ENCODE data around the gene P2RX3. TPM values are rescaled to one million over a fixed set of nuclear protein-coding genes. Genes with fewer than 3 reads are reported as not detected.
A peak's percentile ranks its signal among the peaks of the same experiment; 100 is the strongest.

Gene P2RX3
- total RNA-seq, 2 donors from 2014 or later, result not detected

DNA sequence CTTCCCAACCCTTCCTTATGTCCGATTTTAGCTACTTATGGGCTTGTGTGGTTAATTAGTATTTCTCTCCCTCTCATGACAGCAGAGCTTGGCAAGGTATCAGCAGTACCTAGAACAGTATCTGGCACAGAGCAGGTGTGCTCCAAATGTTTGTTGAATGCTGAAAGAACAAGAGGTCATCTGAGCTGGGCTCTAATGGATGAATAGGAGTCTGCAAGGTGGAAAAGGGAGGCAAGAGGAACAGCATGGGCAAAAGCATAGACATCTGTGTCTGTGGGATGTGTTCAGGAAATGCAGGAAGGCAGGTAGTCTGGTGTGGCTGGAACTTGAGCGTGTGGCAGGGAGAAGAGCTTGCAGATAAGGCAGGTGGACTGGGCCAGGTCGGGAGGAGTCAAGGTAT, 23.8 kb downstream of the P2RX3 start:
- no peak for DNase-seq
- TF ChIP-seq, protein P1, sequence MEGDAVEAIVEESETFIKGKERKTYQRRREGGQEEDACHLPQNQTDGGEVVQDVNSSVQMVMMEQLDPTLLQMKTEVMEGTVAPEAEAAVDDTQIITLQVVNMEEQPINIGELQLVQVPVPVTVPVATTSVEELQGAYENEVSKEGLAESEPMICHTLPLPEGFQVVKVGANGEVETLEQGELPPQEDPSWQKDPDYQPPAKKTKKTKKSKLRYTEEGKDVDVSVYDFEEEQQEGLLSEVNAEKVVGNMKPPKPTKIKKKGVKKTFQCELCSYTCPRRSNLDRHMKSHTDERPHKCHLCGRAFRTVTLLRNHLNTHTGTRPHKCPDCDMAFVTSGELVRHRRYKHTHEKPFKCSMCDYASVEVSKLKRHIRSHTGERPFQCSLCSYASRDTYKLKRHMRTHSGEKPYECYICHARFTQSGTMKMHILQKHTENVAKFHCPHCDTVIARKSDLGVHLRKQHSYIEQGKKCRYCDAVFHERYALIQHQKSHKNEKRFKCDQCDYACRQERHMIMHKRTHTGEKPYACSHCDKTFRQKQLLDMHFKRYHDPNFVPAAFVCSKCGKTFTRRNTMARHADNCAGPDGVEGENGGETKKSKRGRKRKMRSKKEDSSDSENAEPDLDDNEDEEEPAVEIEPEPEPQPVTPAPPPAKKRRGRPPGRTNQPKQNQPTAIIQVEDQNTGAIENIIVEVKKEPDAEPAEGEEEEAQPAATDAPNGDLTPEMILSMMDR (conservative IDR thresholded peaks at IDR 0.05), result no peak
- Mint-ChIP-seq H3K4me3 (no peak overlapping the region), H3K9me3 (no peaks in the 10 kb centered on the region), H3K27ac (no peak overlapping the region), H3K27me3 (ENCODE audit: insufficient read depth) (peaks cover 33% of the 10 kb centered on the region), H3K4me1 (peaks cover 43% of the 10 kb centered on the region), H3K36me3 (ENCODE audit: low read depth) (no peaks in the 10 kb centered on the region)
- H3K27me3 ChIP-seq (ENCODE audit: control insufficient read depth, insufficient read depth, low read length, poor library complexity, severe bottlenecking), result peaks cover 31% of the 10 kb centered on the region
- no peaks in the 10 kb centered on the region for H3K9me3 ChIP-seq (ENCODE audit: control insufficient read depth, low read length)
- 83% methylated on average over 3 of the region's 3 CpGs; no CpG with 5 or more reads in 1 of the 2 experiments for WGBS, 2 experiments (ENCODE audit: insufficient coverage in 1 of 2, insufficient read length in 1 of 2)
- no peaks in the 10 kb centered on the region for H3K36me3 ChIP-seq (ENCODE audit: control insufficient read depth, insufficient read depth, low read length)
- H3K4me1 ChIP-seq (ENCODE audit: control insufficient read depth, insufficient read depth, low read length), result peaks cover 17% of the 10 kb centered on the region
- no peak overlapping the region for H3K27ac ChIP-seq (ENCODE audit: low read depth, low read length)
- H3K9ac ChIP-seq (ENCODE audit: extremely low read depth, low read length, poor library complexity, severe bottlenecking), result no peak overlapping the region
- H3K4me3 ChIP-seq (ENCODE audit: low read length), result no peak overlapping the region

DNA sequence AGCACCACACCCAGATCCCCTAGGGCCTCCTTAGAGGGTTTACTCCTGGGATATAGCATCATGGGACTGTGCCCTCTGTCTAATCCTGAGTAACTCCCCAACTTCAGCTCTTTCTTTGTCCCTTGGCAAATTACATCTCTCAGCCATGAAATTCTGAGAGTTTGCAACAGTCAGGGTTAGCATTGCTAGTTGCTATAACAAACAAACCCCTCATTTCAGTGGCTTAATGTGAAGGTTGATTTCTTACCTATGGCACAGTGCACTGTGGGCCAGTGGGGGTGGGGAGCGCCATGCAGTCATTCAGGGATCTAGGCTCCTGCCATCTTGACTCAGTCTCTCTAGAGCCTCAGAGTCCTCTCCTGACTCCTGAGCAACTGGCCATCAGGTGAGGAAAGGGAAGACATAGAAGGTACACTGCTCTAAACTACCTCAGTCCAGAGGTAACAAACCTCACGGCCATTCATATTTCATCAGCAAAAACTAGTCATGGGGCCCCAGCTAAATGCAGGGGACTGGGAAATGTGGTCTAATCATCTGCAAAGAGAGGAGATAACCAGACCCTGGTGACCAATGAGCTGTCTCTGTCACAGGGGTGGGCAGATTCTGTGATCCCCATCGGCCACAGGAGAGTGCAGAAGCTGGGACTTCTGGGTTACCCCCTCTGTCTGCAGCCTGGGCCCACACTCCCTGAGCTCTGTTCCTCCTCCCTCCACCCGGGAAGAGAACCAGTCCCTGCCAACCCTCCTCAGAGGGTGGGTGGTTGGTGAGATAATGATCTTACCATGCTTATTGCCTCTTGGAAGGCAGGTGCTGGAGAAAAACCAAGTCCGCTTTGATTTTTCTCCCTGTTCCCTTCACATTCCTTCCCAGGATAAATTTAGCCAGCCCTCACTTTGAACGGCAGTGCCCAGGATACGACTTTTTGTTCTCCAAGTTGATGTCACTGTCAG, 25.3 kb downstream of the P2RX3 start:
- 83 to 95% methylated on average over 4 to 7 of the region's 7 CpGs for WGBS, 2 experiments (ENCODE audit: insufficient coverage in 1 of 2, insufficient read length in 1 of 2)
- Mint-ChIP-seq H3K4me1 (peaks cover 39% of the 10 kb centered on the region), H3K27ac (no peak overlapping the region), H3K27me3 (ENCODE audit: insufficient read depth) (peaks cover 44% of the 10 kb centered on the region), H3K4me3 (no peak overlapping the region), H3K36me3 (ENCODE audit: low read depth) (no peaks in the 10 kb centered on the region), H3K9me3 (no peaks in the 10 kb centered on the region)
- Histone ChIP-seq H3K9me3 (ENCODE audit: control insufficient read depth, low read length) (no peaks in the 10 kb centered on the region), H3K4me3 (ENCODE audit: low read length) (no peak overlapping the region), H3K27ac (ENCODE audit: low read depth, low read length) (no peak overlapping the region), H3K27me3 (ENCODE audit: control insufficient read depth, insufficient read depth, low read length, poor library complexity, severe bottlenecking) (peaks cover 46% of the 10 kb centered on the region), H3K36me3 (ENCODE audit: control insufficient read depth, insufficient read depth, low read length) (no peaks in the 10 kb centered on the region), H3K4me1 (ENCODE audit: control insufficient read depth, insufficient read depth, low read length) (peaks cover 17% of the 10 kb centered on the region), H3K9ac (ENCODE audit: extremely low read depth, low read length, poor library complexity, severe bottlenecking) (no peak overlapping the region)
- TF ChIP-seq, protein P1 (conservative IDR thresholded peaks at IDR 0.05), result no peak
- DNase-seq, result no peak

DNA sequence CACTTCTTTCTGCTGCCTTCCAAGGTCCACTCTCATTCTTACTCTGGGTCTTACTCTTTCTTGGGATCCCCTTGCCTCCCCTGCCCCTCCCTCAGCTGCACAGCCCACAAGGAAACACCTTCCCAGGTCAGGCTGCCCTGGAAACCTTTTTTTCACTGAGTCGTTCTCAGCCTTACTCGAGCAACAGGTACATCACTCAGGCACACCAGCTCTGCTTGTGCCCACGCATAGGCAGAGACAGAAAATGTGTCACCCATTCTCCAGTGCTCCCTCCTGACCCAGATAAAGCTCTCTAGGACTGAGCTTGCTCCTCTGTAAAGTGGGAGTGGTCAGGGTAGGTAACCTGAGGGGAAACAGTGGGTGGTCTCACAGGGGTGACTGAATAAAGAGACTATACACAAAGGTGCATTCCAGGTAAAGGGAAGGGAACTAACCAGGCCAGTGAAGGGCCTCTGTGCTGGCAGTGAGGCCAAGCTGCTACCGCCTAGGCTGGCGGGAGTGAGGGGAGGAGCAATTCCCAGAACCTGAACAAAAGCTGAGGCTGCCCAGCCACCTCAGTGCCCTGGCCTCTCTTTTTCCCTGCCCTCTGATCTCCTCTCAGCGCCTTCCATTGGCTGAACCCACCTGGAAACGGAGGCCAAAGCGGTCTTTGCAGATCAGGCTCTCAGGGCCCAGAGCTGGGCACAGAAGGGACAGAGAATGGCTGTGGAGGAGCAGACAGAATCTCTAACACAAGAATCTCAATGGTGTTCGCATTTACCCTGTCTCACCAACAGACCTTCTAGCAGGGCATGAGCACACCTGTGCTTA, 26.9 kb downstream of the P2RX3 start:
- Mint-ChIP-seq H3K4me3 (no peak overlapping the region), H3K9me3 (no peaks in the 10 kb centered on the region), H3K27ac (no peak overlapping the region), H3K36me3 (ENCODE audit: low read depth) (no peaks in the 10 kb centered on the region), H3K27me3 (ENCODE audit: insufficient read depth) (peaks cover 50% of the 10 kb centered on the region), H3K4me1 (peaks cover 26% of the 10 kb centered on the region)
- Histone ChIP-seq H3K4me1 (ENCODE audit: control insufficient read depth, insufficient read depth, low read length) (peaks cover 14% of the 10 kb centered on the region), H3K27me3 (ENCODE audit: control insufficient read depth, insufficient read depth, low read length, poor library complexity, severe bottlenecking) (peaks cover 59% of the 10 kb centered on the region), H3K27ac (ENCODE audit: low read depth, low read length) (no peak overlapping the region), H3K9ac (ENCODE audit: extremely low read depth, low read length, poor library complexity, severe bottlenecking) (no peak overlapping the region), H3K4me3 (ENCODE audit: low read length) (no peak overlapping the region), H3K36me3 (ENCODE audit: control insufficient read depth, insufficient read depth, low read length) (no peaks in the 10 kb centered on the region), H3K9me3 (ENCODE audit: control insufficient read depth, low read length) (no peaks in the 10 kb centered on the region)
- peak; percentile 83 for DNase-seq
- TF ChIP-seq, protein P1 (conservative IDR thresholded peaks at IDR 0.05), result no peak
- 64 to 76% methylated on average over 5 to 9 of the region's 9 CpGs for WGBS, 2 experiments (ENCODE audit: insufficient coverage in 1 of 2, insufficient read length in 1 of 2)

Data from endodermal cell (in vitro differentiated cells).